HG03175 (cell line): ENCODE results near the gene SCGB1A1.
"Not testable (repeated sequence)": the region's sequence is repeated elsewhere in the genome, so short reads cannot be mapped to it uniquely, and the experiment has no call there.

Experiments
- ATAC-seq: cut with Tn5 transposase; IDR thresholded peaks from one replicate; pipeline ENCODE4 v1.9.1; 2021; ENCODE audit warnings: mild to moderate bottlenecking, moderate library complexity; ENCODE audit not compliant: unreplicated experiment

SCGB1A1 gene, protein sequence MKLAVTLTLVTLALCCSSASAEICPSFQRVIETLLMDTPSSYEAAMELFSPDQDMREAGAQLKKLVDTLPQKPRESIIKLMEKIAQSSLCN

GRCh38 chr11:62418733-62419132 lies at the start of gene SCGB1A1:
Gene SCGB1A1 (plus strand): TSS chr11:62419033. CDS start chr11:62419096, 63 bp downstream.
- no peak for ATAC-seq

DNA sequence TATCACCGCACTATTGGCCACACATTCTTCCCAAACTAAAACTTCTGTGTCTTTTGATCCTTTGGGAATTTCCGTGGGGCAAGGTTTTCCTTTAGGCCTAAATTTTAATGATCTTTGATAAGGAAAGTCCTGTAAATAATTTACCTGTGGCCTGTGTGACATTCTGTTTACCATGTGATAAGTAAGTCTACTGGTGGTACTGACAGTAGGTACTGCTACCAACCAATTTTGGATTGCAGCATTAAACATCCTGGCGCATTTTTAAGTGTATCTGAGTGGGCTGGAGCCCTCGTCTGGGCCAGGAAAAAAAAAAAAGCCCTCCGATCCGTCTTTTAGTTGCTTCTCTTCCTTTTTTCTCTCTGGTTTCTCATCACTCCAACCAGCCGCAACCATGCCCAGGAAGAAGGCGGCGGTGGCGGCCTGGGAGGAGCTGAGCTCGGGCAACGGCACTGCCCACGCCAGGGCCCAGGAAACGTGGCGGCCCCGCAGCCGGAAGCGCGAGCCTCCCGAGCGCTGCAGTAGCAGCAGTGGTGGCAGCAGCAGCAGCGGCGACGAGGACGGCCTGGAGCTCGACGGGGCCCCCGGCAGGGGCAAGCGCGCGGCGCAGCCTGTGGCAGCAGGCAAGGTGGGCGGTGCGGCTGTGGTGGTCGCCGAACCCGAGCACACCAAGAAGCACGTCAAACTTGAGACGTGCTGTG lies 47.9 kb upstream of the SCGB1A1 start:
- no peak for ATAC-seq

- no peak for ATAC-seq
Measured at GRCh38 chr11:62372871-62373270, 46.0 kb upstream of the SCGB1A1 start.

DNA sequence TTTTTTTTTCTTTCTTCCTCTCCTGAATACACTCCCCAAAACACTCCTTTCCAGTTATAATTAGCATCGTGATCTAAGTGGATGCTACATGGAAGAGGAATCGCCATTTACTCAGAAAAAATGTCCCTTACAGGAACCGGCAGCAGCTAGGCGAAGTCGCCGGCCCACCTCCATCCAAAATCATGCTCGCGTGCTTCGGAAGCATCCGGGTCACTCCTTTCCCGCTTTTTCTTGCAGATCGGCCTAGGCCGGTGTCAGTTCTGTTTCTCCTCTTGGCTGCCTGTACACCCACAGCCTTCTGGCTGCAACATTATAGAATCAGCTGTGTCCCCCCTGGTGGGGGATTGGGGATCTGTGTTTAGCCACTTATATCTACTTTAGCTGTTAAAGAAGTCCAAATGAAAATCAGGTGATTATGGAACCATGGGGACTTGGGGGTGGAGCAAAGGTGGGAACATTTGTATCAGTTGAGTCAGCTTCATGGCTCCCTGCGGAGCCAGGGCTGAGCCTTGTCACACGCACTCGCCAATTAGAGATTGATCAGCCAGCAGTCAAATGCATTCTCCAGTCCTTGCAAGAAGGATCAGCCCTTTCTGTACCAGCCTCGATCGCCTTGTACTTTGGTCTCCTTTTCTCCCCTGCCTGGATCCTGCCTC lies 45.2 kb upstream of the SCGB1A1 start:
- no peak for ATAC-seq

GRCh38 chr11:62374801-62375200 lies 44.0 kb upstream of the SCGB1A1 start:
- no peak for ATAC-seq

DNA sequence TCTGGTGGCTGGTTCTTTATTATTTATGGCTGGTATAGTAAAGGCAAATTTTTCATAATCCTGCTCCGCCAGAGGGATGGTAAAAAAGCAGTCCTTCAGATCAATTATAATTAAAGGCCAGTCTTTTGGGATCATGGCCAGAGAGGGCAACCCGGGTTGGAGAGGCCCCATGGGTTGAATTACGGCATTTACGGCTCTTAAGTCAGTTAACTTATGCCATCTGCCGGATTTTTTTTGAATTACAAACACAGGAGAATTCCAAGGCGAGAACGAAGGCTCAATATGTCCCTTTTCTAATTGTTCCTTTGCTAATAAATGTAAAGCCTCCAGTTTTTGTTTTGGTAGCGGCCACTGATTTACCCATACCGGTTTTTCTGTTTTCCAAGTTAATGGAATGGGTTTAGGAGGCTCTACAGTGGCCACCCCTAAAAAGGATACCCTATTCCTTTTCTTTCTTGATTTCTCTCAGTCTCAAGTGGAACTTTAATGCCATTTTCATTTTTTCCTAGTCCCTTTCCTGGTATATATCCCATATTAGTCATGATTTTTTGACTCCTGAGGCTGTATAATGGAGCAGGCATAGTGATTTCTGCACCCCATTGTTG lies 40.3 kb upstream of the SCGB1A1 start:
- ATAC-seq = not testable (repeated sequence)

DNA sequence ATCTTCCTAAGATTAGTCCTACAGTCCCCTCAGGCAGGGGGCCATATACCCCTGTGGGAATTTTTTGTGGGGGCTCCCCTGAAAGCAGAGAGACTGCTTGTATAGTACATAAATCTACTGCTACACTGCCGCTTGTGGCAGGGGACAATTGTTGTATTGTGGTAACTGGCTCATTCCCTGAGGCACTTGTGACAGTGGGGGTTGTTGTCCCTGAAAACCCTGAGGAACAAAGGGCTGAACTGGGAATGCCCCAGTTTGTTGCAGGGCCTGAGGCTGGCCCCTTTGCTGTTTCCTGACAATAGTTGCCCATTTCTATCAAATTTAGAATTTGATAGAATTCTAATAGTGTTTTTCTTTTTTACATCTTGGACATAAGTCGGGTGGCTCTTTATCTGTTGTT lies 39.2 kb upstream of the SCGB1A1 start:
- ATAC-seq = not testable (repeated sequence)

GRCh38 chr11:62380821-62381245 lies 38.0 kb upstream of the SCGB1A1 start:
- ATAC-seq = not testable (repeated sequence)

GRCh38 chr11:62383822-62384221 lies 35.0 kb upstream of the SCGB1A1 start:
- ATAC-seq = no peak

GRCh38 chr11:62386083-62386482 lies 32.8 kb upstream of the SCGB1A1 start:
- ATAC-seq = not testable (repeated sequence)

DNA sequence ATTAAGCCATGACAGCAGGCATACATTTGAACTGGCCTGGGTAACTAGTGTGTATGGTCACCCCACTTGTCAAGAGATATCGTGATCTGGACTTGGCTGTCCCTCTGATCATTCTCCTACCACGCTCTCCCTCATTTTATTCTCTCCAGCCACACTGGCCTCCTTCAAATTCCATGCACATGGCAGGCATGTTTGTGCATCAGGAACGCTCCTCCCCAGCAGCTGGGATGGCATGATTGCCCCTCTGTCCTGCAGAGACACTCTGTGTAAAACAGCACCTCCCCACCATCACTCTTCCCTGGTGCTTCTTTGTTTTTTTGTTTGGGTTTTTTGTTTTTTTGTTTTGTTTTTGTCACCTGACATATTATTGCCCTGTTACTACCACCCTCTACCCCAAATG lies 31.5 kb upstream of the SCGB1A1 start:
- ATAC-seq = no peak

- ATAC-seq = no peak
Measured at GRCh38 chr11:62388999-62389398, 29.8 kb upstream of the SCGB1A1 start.

DNA sequence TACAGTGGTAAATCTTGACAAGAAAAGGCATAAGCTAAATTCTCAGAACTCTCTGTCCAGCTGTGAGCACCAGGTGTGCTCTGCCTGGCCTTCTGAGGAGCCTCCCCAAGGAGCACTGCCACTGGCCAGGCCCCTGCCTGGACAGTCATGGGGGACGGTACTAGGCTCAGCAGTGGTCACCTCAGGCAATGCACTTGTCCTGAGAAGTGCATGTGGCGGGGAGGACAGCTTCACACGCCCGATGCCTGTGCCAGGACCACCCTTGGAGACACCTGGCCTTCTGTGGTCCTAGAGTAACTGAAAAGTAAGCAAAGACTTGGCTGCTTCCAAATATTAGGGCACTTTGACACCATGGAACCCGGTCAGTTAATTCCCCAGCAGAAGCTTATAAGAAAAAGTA lies 28.6 kb upstream of the SCGB1A1 start:
- ATAC-seq = no peak

DNA sequence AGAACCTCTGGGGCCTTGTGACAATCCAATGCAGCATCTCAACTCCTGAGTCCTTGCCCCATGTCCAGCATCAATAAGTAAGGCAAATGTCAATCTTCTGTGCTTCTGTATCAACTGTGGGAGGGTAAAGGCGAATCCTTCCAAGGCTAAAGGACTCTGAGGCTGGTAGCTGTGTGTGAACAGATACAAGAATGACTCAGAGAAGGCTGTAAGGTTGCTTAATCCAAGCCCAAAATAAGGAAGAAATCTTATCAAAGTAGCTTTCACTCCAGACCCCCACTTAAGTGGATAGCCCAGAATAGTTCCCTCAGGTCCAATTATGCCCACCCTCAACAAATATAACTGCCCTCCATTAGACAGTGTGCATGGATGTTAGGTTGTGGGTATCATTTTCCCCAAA lies 28.1 kb upstream of the SCGB1A1 start:
- ATAC-seq = no peak

DNA sequence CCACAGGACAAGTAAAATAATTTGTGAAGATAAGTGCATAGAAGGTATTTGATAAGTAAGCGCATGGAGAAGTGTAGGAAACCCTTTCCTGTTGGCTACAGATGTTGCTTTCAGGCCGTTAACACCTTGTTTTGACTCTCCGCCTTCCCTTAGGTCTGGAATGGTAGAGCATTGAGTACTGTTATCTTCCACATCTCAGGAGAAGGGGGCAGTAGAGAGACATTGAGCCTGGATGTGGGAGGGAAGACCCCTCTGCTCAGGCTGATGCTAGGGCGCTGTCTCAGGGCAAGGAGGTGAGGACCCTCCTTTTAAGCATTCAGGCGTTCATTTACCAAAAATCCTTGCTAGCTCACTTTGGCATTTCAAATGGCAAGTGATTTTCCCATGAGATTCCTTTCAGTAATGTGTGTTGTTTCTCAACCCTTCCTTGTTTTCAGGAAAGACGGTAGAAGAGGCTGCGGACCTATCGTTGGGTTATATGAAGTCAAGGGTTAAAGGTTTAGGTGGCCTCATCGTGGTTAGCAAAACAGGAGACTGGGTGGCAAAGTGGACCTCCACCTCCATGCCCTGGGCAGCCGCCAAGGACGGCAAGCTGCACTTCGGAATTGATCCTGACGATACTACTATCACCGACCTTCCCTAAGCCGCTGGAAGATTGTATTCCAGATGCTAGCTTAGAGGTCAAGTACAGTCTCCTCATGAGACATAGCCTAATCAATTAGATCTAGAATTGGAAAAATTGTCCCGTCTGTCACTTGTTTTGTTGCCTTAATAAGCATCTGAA lies 27.0 kb upstream of the SCGB1A1 start:
- ATAC-seq = no peak

DNA sequence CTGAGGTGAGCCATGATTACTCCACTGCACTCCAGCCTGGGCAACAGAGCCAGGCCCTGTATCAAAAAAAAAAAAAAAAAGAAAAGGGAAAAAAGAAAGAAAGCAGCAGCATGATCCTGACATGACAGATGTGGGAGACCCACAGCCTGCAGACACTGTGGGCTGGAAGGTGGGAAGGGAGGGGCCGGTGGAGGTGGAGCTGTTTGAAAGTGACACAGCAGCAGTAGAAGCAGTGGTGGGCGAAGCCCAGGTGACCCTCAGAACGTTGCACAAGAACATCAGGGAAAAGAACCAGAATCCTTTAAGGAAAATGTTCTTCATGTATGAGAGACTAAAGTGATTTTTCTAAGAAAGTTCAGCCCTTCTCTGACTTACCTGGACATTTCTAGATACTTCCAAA lies 26.3 kb upstream of the SCGB1A1 start:
- no peak for ATAC-seq

DNA sequence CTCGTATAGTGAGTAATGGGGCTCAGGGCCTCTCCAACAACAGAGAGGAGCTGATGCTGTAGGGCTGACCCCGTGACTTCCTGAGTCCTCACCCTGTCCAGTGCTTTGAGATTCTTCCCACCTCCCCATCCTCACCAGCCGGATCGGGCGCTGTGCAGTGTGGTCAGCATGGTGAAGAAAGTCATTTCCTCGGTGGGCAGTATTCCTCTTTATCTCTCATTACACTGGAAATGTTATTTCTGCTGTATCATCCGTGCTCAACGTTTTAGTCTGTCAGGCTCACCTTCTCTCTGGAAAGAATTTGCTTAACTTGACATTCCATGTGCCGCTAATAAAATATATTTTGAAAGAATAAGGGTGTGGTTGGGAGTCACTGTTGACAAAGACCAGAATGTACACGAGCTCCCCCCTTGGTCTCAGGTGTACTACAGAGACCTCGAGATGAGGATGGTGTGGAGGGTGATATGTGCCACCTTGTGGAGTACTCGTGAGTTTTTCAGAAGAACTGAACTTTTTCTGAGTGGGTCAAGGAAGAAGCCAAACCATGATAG lies 25.7 kb upstream of the SCGB1A1 start:
- ATAC-seq = no peak

GRCh38 chr11:62393735-62394134 lies 25.1 kb upstream of the SCGB1A1 start:
- ATAC-seq = no peak

GRCh38 chr11:62394825-62395538 lies 23.9 kb upstream of the SCGB1A1 start:
- no peak for ATAC-seq

DNA sequence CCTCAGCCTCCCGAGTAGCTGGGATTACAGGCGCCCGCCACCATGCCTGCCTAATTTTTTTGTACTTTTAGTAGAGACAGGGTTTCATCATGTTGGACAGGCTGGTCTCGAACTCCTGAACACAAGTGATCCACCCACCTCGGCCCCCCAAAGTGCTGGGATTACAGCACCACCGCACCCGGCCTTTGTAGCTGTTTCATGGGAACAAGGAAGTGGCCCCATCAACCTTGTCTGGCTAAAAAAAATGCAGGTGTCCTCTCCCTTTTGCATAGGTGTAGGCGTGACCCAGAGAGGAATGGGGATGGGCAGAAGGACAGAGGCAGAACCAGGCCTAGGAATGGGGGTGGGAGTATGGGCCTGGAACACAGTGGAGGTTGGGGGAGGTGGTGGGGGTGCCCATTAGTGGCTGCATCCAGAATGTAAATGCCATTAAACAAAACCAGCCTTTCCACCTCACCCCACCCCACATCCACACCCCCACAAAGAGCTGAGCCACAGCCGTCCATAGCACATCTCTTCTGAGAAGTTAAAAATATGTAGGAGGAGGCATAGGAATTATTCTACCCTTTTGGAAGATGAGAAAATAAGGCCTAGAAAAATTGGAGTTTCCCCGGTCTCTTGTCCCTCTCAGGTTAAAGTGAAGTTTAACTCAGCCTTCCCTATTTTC lies 22.8 kb upstream of the SCGB1A1 start:
- no peak for ATAC-seq
